Small intestine (tissue), 7 donors: ENCODE data around the gene BPNT1. TPM values are rescaled to one million over a fixed set of nuclear protein-coding genes. Genes with fewer than 3 reads are reported as not detected.

Experiments used
- DNase-seq, 2 donors: peaks; one replicate each; pipeline versions ENCODE4 v3.0.0 to v3.0.0-alpha.2; 2013
- FAIRE-seq: peaks from 2 replicates; lab custom pipeline; 2012; peaks lifted over from hg19 to GRCh38; lab: Jason Lieb, UNC
- H3K27ac ChIP-seq, 3 donors: one replicate each; pipeline ENCODE4 v1.5.1; 2013; ENCODE audit warnings: low read length in 2 of 3, mild to moderate bottlenecking in 2 of 3, control low read depth in 1 of 3, inconsistent platforms in 1 of 3, low read depth in 1 of 3, moderate library complexity in 1 of 3
- H3K27me3 ChIP-seq, 3 donors: one replicate each; pipeline ENCODE4 v1.6.1; 2013; ENCODE audit warnings: low read length in 3 of 3, inconsistent platforms in 1 of 3; ENCODE audit not compliant: control insufficient read depth in 3 of 3, insufficient read depth in 3 of 3
- H3K36me3 ChIP-seq, 3 donors: one replicate each; pipeline ENCODE4 v1.6.1; 2013; ENCODE audit warnings: low read length in 3 of 3, inconsistent platforms in 1 of 3, low read depth in 1 of 3, mild to moderate bottlenecking in 1 of 3, moderate library complexity in 1 of 3; ENCODE audit not compliant: control insufficient read depth in 3 of 3, insufficient read depth in 2 of 3
- H3K4me1 ChIP-seq, 3 donors: one replicate each; pipeline ENCODE4 v1.6.1; 2013; ENCODE audit warnings: low read length in 2 of 3, inconsistent platforms in 1 of 3, low read depth in 1 of 3, mild to moderate bottlenecking in 1 of 3, moderate library complexity in 1 of 3; ENCODE audit not compliant: control insufficient read depth in 3 of 3, insufficient read depth in 2 of 3
- H3K4me3 ChIP-seq, 3 donors: one replicate each; pipeline ENCODE4 v1.5.1; 2013; ENCODE audit warnings: low read length in 3 of 3, control low read depth in 1 of 3, inconsistent platforms in 1 of 3, low read depth in 1 of 3, mild to moderate bottlenecking in 1 of 3, moderate library complexity in 1 of 3
- H3K9me3 ChIP-seq, 2 donors: one replicate each; pipeline ENCODE4 v1.6.1; 2013; ENCODE audit warnings: low read depth in 1 of 2, low read length in 1 of 2; ENCODE audit not compliant: control insufficient read depth in 2 of 2, insufficient read depth in 1 of 2
- WGBS, 3 donors: extraction: QIAGEN DNeasy Blood & Tissue Kit; methylation state at CpG; one replicate each; pipeline ENCODE4 v1.1.7; 2013; 5-methylcytosine and 5-hydroxymethylcytosine counted together
- polyA plus RNA-seq, 4 donors: library from polyadenylated mRNA; stranded (reverse) in 3 of 4; unstranded in 1 of 4; fragments of 200-250 nt in 3 of 4; fragments of 120-200 nt in 1 of 4; gene quantifications; one replicate each; pipeline versions ENCODE4 v1.2.1 to v1.2.3, GENCODE V29; 2013
- donor health status: healthy with polysubstance abuse.
- donor health status: control.
- donor health status: control.
- donor health status: Bipolar disorder and iron deficiency.
- donor health status: healthy.

Gene BPNT1
- polyA plus RNA-seq, 4 donors, result 40.9 to 90.1 (median 64.7) TPM

DNA sequence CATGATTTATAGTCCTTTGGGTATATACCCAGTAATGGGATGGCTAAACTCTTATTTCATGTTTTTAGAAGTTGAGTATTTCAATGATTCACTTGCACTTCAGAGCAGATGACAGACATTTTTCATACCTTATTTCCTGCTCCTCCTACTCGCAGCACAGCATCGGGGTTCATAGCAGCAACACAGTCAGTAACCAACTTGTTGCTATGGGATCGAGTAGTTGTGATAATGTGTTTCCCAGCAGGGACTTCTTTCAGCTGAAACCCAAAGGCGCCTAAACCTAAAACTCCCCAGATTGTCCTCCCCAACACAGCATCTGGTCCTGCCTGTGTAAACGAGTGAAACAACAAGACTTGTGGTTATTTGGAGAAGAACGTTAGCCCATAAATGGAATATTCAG lies 27.0 kb downstream of the BPNT1 start:
- peaks cover 7 to 29% (median 18%) of the 10 kb centered on the region in 3 donors for H3K36me3 ChIP-seq
- DNase-seq, result no peak
- no peak for FAIRE-seq

DNA sequence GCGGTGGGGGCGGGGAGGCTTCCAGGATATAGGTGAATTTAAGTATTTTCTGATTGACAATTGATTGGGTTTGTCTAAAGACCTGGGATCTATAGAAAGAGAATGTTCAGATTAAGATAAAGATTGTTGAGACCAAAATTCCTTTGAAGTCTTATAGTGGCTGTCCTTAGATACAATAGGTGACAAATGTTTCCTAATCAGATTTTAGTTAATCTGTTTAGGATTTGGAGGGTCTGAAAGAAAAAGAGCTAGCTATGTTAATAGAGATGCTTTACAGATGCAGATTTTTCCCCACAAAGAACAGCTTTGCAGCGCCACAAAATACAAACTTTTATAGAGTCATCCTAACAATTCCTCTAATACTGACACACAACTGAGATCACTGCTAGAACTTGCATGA lies 28.7 kb downstream of the BPNT1 start:
- 94 to 98% (median 96%) methylated on average over 3 of the region's 3 CpGs for WGBS, 3 donors
- no peak for FAIRE-seq
- H3K36me3 ChIP-seq, result peaks cover 7 to 33% (median 16%) of the 10 kb centered on the region in 3 donors

More for the DNA sequence above, 27.0 kb downstream of the BPNT1 start:
- Histone ChIP-seq H3K4me1 (no peaks in the 10 kb centered on the region), H3K4me3 (no peak overlapping the region), H3K27me3 (no peaks in the 10 kb centered on the region), H3K9me3 (no peaks in the 10 kb centered on the region), H3K27ac (no peak overlapping the region)
- WGBS, 3 donors, result 96 to 99% (median 96%) methylated on average over 6 of the region's 6 CpGs

DNA sequence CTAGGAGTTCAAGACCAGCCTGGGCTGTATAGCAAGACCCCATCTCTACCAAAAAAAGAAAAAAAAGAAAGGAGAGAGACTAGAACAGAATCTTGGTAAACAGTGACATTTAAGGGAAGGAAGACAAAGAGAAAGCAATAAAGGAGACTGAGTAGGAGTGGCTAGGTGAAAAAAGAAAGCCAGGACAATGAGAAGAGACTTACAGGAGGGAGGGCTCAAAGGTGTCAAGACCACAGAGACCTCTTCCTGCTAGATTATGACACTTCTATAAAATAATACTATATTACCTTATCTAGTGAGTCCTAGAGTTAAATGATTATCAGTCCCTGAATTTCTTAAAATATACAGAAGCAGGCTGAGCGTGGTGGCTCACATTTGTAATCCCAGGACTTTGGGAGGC lies 33.2 kb downstream of the BPNT1 start:
- 88 to 100% (median 94%) methylated on average over 1 of the region's 1 CpG for WGBS, 3 donors
- DNase-seq (peak in 1 of 2 donors; percentile 9), FAIRE-seq (no peak)
- Histone ChIP-seq H3K4me1 (no peaks in the 10 kb centered on the region), H3K27me3 (no peaks in the 10 kb centered on the region), H3K4me3 (no peak overlapping the region), H3K36me3 (peaks cover 3 to 21% (median 6%) of the 10 kb centered on the region in 3 donors), H3K27ac (peak overlapping the region in 1 of 3 donors; percentile 33), H3K9me3 (no peaks in the 10 kb centered on the region)

More for the DNA sequence above, 28.7 kb downstream of the BPNT1 start:
- Histone ChIP-seq H3K27ac (no peak overlapping the region), H3K9me3 (no peaks in the 10 kb centered on the region), H3K4me3 (no peak overlapping the region), H3K4me1 (no peaks in the 10 kb centered on the region), H3K27me3 (no peaks in the 10 kb centered on the region)
- DNase-seq, result no peak

DNA sequence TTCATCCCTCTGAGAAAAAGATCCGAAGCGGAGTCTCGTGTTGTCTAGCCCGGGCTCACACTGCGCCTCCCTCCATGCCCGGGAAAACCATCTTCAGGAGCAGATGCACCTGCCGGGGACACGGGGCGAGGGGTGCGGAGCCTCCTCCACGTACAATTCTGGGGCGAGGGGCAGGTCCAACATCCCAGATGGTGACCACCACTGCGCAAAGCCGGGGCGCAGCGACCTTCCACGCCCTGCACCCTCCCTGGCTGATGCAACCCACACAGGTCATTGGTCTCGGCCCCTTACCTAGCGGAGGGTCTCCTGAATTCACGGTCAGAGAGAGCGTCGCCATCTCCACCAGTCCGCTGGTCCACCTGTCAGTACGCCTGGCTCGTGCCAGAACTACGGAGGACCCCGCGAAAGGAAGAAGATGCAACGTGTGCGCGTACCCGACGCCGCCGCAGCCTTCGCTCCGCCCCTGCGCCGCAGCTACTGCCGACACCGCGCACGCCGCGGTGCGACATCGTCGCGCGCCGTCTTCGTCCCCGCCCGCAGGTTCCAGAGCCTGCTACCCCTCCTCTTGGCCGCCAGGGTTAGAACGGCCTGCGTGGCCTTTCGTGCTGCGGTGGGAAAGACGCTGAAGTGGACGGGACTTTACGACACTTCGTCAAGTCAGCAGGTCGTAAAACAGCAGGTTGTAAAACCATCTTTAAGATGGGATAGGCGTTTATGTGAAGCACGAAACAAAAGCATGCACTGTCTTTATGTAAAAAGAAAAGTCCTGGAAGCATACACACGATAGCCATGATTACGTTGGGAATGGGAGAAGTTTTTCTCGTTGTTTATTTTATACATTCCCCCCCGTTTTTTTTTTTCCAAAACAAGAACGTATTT lies 43.3 kb downstream of the BPNT1 start, which contains the start of gene EPRS1:
EPRS1 (minus strand) TSS at position 454 of the 879 bp plus-strand sequence; CDS start at position 337, 117 bp downstream.
- FAIRE-seq, result no peak
- WGBS, 3 donors, result 0% methylated on average over 69 to 71 of the region's 71 CpGs

DNA sequence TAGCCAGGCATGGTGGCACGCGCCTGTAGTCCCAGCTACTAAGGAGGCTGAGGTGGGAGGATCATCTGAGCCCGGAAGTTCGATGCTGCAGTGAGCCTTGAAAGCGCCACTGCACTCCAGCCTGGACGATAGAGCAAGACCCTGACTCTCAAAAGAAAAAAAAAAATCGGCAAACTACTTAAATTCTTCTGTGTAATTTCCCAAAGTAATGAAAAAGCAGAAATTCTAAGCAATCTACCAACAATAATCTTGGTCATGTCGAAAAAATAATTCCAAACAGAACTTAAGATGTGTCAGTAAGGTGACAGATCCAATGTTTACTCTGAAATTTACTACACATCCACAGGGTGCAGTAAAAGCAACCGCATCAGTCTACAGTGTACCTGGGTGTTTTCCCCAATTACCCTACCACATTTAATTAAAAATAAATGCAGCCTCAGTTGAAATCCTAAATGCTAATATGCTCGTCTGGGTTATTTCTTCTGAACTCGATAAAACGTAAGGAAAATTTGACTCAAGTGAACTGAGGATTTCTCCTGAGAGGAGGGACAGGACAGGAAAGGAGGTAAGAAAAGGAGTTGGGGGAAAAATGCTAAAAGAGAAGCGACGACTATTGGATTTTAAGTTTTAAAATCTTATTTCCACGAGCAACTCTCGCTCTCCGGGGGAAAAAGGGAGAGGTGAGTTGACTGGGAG lies 44.1 kb downstream of the BPNT1 start:
- FAIRE-seq, result no peak
- WGBS, 3 donors, result 11 to 22% (median 13%) methylated on average over 17 of the region's 17 CpGs
- peak overlapping the region; percentile 85 to 98 (median 89) for H3K27ac ChIP-seq

More for the DNA sequence above, 43.3 kb downstream of the BPNT1 start, which contains the start of gene EPRS1:
- Histone ChIP-seq H3K36me3 (peaks cover 0 to 4% (median 0%) of the 10 kb centered on the region in 3 donors), H3K4me3 (peak within 1 kb of the TSS; percentile 71 to 83 (median 71)), H3K4me1 (peaks cover 3 to 6% (median 5%) of the 10 kb centered on the region in 3 donors), H3K27ac (peak within 1 kb of the TSS; percentile 85 to 98 (median 89)), H3K9me3 (no peaks in the 10 kb centered on the region), H3K27me3 (no peaks in the 10 kb centered on the region)
- peak; percentile 97 to 99 for DNase-seq

DNA sequence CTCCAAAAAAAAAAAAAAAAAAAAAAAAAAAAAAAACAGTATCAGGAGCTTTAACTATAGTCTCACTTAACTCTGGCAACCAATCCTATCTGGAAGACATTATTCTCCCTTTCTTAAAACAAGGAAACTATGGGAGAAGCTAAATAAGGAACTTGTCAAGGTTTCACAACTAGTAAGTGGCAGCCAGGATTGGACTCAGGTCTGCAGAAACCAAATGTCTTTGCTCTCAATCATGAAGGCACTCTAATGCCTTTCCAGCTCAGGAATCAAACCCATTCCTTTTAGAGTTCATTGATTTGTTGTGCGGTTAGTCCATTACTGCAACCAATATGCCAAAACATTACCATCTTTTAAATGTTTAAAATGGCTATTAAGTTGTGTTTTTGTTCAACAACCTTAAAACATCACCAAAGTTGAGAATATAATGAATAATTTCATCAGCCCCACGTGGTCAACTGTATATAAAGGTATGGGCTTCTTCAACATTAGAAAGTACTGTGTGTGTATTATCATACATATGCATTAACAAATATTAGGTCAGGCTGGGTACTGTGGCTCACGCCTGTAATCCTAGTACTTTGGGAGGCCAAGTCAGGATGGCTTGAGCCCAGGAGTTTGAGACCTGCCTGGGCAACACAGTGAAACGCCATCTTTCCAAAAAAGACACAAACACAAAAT lies 44.8 kb downstream of the BPNT1 start:
- H3K4me1 ChIP-seq, result peaks cover 3 to 6% (median 5%) of the 10 kb centered on the region in 3 donors
- H3K36me3 ChIP-seq, result peaks cover 0 to 5% (median 0%) of the 10 kb centered on the region in 3 donors
- H3K27ac ChIP-seq, result peak overlapping the region in 1 of 3 donors; percentile 46
- FAIRE-seq (no peak), DNase-seq (no peak)
- H3K27me3 ChIP-seq, result no peaks in the 10 kb centered on the region
- 41 to 62% (median 48%) methylated on average over 4 of the region's 4 CpGs for WGBS, 3 donors
- H3K4me3 ChIP-seq, result peak overlapping the region in 2 of 3 donors; percentile 71 to 83
- no peaks in the 10 kb centered on the region for H3K9me3 ChIP-seq

More for the DNA sequence above, 44.1 kb downstream of the BPNT1 start:
- Histone ChIP-seq H3K4me3 (peak overlapping the region; percentile 71 to 83 (median 71)), H3K36me3 (peaks cover 0 to 8% (median 0%) of the 10 kb centered on the region in 3 donors), H3K27me3 (no peaks in the 10 kb centered on the region), H3K9me3 (no peaks in the 10 kb centered on the region), H3K4me1 (peaks cover 3 to 6% (median 5%) of the 10 kb centered on the region in 3 donors)
- peak; percentile 11 to 31 for DNase-seq

DNA sequence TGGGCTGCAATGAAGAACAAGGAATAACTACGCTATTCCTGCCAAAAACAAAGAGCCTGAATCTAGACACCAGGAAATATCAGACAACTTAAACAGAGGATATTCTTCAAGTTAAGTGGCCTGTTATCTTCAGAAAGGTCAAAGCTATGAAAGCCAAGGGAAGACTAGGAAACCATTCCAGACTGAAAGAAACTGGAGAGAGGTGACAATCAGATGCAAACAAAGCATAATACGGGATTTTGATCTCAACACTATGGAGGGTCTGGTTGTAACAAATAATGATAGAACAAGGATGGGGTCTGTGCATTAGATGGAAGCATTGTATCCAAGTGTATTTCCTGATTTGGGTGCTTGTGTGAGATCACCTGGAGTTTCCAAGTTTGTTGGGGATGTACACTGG lies 45.9 kb downstream of the BPNT1 start:
- H3K27ac ChIP-seq, result no peak overlapping the region
- H3K36me3 ChIP-seq, result peaks cover 0 to 11% (median 4%) of the 10 kb centered on the region in 3 donors
- H3K27me3 ChIP-seq, result no peaks in the 10 kb centered on the region
- no peaks in the 10 kb centered on the region for H3K9me3 ChIP-seq
- WGBS, 3 donors, result 69 to 79% (median 70%) methylated on average over 2 of the region's 2 CpGs
- DNase-seq (no peak), FAIRE-seq (no peak)
- no peak overlapping the region for H3K4me3 ChIP-seq
- H3K4me1 ChIP-seq, result peaks cover 3 to 9% (median 8%) of the 10 kb centered on the region in 3 donors
